Epithelial cell of proximal tubule (primary cell): ENCODE measurements around the gene CDK11B. TPM values are rescaled to one million over a fixed set of nuclear protein-coding genes. Genes with fewer than 3 reads are reported as not detected.

Source experiments
- DNase-seq: peaks from one replicate; pipeline ENCODE4 v3.0.0-alpha.2; 2011; ENCODE audit warnings: low read depth
- H3K4me3 ChIP-seq: 2 replicates; pipeline ENCODE4 v1.5.1; 2011; ENCODE audit warnings: low read depth, mild to moderate bottlenecking, low read length
- CTCF ChIP-seq: conservative IDR thresholded peaks from 2 replicates; pipeline ENCODE4 v1.5.1; 2012; ENCODE audit warnings: low read depth, mild to moderate bottlenecking, low read length
- total RNA-seq: library from RNA; depleted of rRNA; stranded (reverse); fragments of >200 nt; gene quantifications from 2 replicates; pipeline ENCODE4 v1.2.3, GENCODE V29; 2015

The CDK11B gene
- total RNA-seq, 1 donor from 2014 or later: 16.3 TPM

GRCh38 chr1:1629430-1630190 lies 29.2 kb downstream of the CDK11B start:
- no peak overlapping the region for H3K4me3 ChIP-seq
- no peak for TF ChIP-seq CTCF
- no peak for DNase-seq

GRCh38 chr1:1628754-1629429 lies 29.9 kb downstream of the CDK11B start:
- H3K4me3 ChIP-seq: no peak overlapping the region
- no peak for DNase-seq
- no peak for TF ChIP-seq CTCF

- no peak for DNase-seq
- H3K4me3 ChIP-seq: no peak overlapping the region
Observed at GRCh38 chr1:1627829-1628753, 30.7 kb downstream of the CDK11B start.

GRCh38 chr1:1627261-1627828 lies 31.5 kb downstream of the CDK11B start:
- DNase-seq: no peak
- TF ChIP-seq CTCF: no peak
- no peak overlapping the region for H3K4me3 ChIP-seq

More at GRCh38 chr1:1627829-1628753, 30.7 kb downstream of the CDK11B start:
- TF ChIP-seq CTCF: no peak

GRCh38 chr1:1626207-1627141 lies 32.3 kb downstream of the CDK11B start:
- no peak overlapping the region for H3K4me3 ChIP-seq
- no peak for TF ChIP-seq CTCF

GRCh38 chr1:1625824-1626206 lies 33.0 kb downstream of the CDK11B start:
- no peak for TF ChIP-seq CTCF
- no peak for DNase-seq
- no peak overlapping the region for H3K4me3 ChIP-seq

More at GRCh38 chr1:1626207-1627141, 32.3 kb downstream of the CDK11B start:
- no peak for DNase-seq
